Trophoblast cell (in vitro differentiated cells and primary cell): ENCODE results near the gene LEO1.

Experiments
- DNase-seq, 2 donors: peaks; one replicate each; pipeline ENCODE4 v3.0.0-alpha.2; 2016
- H2AFZ ChIP-seq: 2 replicates; pipeline ENCODE4 v1.6.1; 2013; ENCODE audit warnings: low read length, moderate library complexity, mild to moderate bottlenecking; ENCODE audit not compliant: insufficient read depth, poor library complexity
- H2AK5ac ChIP-seq: 2 replicates; pipeline ENCODE4 v1.6.1; 2013; ENCODE audit warnings: mild to moderate bottlenecking, low read length
- H2BK120ac ChIP-seq: 2 replicates; pipeline ENCODE4 v1.6.1; 2013; ENCODE audit warnings: low read length, mild to moderate bottlenecking, moderate library complexity; ENCODE audit not compliant: insufficient read depth, poor library complexity
- H2BK12ac ChIP-seq: 2 replicates; pipeline ENCODE4 v1.6.1; 2013; ENCODE audit warnings: mild to moderate bottlenecking, low read length, moderate library complexity
- H2BK5ac ChIP-seq: 2 replicates; pipeline ENCODE4 v1.6.1; 2013; ENCODE audit warnings: low read length, low read depth, moderate library complexity, mild to moderate bottlenecking; ENCODE audit not compliant: poor library complexity
- H3K14ac ChIP-seq: 2 replicates; pipeline ENCODE4 v1.6.1; 2013; ENCODE audit warnings: mild to moderate bottlenecking, low read length
- H3K18ac ChIP-seq: 2 replicates; pipeline ENCODE4 v1.6.1; 2013; ENCODE audit warnings: mild to moderate bottlenecking, low read length
- H3K23ac ChIP-seq: 2 replicates; pipeline ENCODE4 v1.6.1; 2013; ENCODE audit warnings: low read length
- H3K27ac ChIP-seq: 2 replicates; pipeline ENCODE4 v1.5.1; 2013; ENCODE audit warnings: low read depth, mild to moderate bottlenecking, inconsistent platforms, low read length, moderate library complexity
- H3K27me3 ChIP-seq: 2 replicates; pipeline ENCODE4 v1.6.1; 2013; ENCODE audit warnings: inconsistent platforms, mild to moderate bottlenecking, low read length, moderate library complexity; ENCODE audit not compliant: insufficient read depth
- H3K36me3 ChIP-seq, 2 experiments: 1 replicate in 1 of 2; 2 replicates in 1 of 2; pipeline ENCODE4 v1.6.1; 2013; ENCODE audit warnings: low read length in 2 of 2, mild to moderate bottlenecking in 2 of 2, moderate library complexity in 1 of 2; ENCODE audit not compliant: insufficient read depth in 2 of 2, control insufficient read depth in 1 of 2
- H3K4ac ChIP-seq: 2 replicates; pipeline ENCODE4 v1.6.1; 2013; ENCODE audit warnings: low read depth, mild to moderate bottlenecking, low read length, moderate library complexity
- H3K4me1 ChIP-seq, 2 experiments: 1 replicate in 1 of 2; 2 replicates in 1 of 2; pipeline ENCODE4 v1.6.1; 2013; ENCODE audit warnings: low read length in 2 of 2, mild to moderate bottlenecking in 2 of 2, moderate library complexity in 1 of 2; ENCODE audit not compliant: insufficient read depth in 2 of 2, control insufficient read depth in 1 of 2
- H3K4me2 ChIP-seq: 2 replicates; pipeline ENCODE4 v1.6.1; 2013; ENCODE audit warnings: inconsistent platforms, mild to moderate bottlenecking, low read length, moderate library complexity
- H3K4me3 ChIP-seq: 2 replicates; pipeline ENCODE4 v1.5.1; 2013; ENCODE audit warnings: mild to moderate bottlenecking, low read depth, low read length, inconsistent platforms
- H3K79me1 ChIP-seq: one replicate; pipeline ENCODE4 v1.6.1; 2013; ENCODE audit warnings: low read length
- H3K79me2 ChIP-seq: 2 replicates; pipeline ENCODE4 v1.6.1; 2013; ENCODE audit warnings: low read length, mild to moderate bottlenecking; ENCODE audit not compliant: control insufficient read depth, insufficient read depth, poor library complexity
- H3K9ac ChIP-seq: 2 replicates; pipeline ENCODE4 v1.6.1; 2013; ENCODE audit warnings: mild to moderate bottlenecking, low read length
- H3K9me3 ChIP-seq: 2 replicates; pipeline ENCODE4 v1.6.1; 2013; ENCODE audit warnings: low read depth, mild to moderate bottlenecking, control low read depth, inconsistent platforms, low read length; ENCODE audit not compliant: insufficient read depth
- H4K12ac ChIP-seq: 2 replicates; pipeline ENCODE4 v1.6.1; 2013; ENCODE audit warnings: low read depth, mild to moderate bottlenecking, low read length, moderate library complexity
- H4K8ac ChIP-seq: 2 replicates; pipeline ENCODE4 v1.6.1; 2013; ENCODE audit warnings: low read depth, mild to moderate bottlenecking, low read length, moderate library complexity
- H4K91ac ChIP-seq: one replicate; pipeline ENCODE4 v1.6.1; 2013; ENCODE audit warnings: low read depth, mild to moderate bottlenecking, low read length, moderate library complexity
- WGBS: extraction: QIAGEN DNeasy Blood & Tissue Kit; methylation state at CpG from one replicate; pipeline ENCODE4 v1.1.7; 2013; ENCODE audit warnings: missing lambda C conversion rate; ENCODE audit not compliant: insufficient read length, insufficient coverage; ENCODE audit errors: extremely low coverage; 5-methylcytosine and 5-hydroxymethylcytosine counted together

Gene LEO1

DNA sequence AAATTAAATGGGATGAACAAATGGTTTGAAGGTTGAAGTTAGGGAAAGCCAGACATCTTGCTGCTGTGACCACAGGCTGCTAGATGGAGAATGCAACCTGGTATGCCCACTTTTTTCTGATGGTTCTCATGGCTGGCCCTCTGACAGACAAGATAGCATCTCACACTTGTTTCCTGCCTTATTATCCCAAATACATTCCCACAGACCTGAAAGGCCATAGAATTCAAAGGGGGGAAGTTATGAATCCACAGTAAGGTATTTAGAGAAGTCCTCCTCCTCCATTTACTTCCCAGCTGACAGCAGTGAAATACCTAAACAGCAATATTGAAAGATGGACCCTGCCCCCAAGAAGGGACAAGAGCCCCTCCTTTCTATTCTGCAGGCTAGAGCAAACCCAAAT lies 32.4 kb downstream of the LEO1 start:
- Histone ChIP-seq H3K4ac (no peak overlapping the region), H3K4me3 (no peak overlapping the region)

DNA sequence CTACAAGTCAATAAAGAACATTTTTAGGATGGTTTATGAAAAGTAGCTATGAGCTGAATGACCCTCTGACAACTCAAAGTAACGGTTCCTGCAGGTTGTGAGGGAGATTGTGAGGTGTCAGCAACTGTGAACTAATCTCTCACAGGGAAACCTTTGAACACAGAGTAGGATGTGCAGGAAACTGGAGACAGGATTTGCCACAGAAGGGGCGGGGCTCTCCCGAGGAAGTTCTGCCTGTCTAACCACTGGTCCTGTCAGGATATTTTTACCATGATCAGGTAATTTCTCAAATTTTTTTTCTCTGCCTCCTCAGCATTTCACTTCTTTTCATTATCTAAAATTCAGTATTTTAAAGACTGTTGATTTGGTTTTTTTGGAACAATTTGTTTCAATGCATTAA lies 33.3 kb downstream of the LEO1 start:
- Histone ChIP-seq H3K4ac (no peak overlapping the region), H3K79me1 (no peaks in the 10 kb centered on the region), H2BK12ac (no peak overlapping the region), H2AFZ (no peak overlapping the region), H3K27me3 (no peaks in the 10 kb centered on the region), H3K27ac (no peak overlapping the region), H3K9me3 (no peaks in the 10 kb centered on the region), H2BK5ac (no peak overlapping the region), H3K36me3 (peaks cover 10 to 13% of the 10 kb centered on the region in 2 experiments), H3K4me3 (no peak overlapping the region), H3K4me2 (no peak overlapping the region), H2AK5ac (no peak overlapping the region), H4K12ac (no peak overlapping the region), H4K8ac (no peak overlapping the region), H4K91ac (no peak overlapping the region), H3K14ac (no peak overlapping the region), H2BK120ac (no peak overlapping the region), H3K18ac (no peak overlapping the region), H3K23ac (no peak overlapping the region), H3K9ac (no peak overlapping the region), H3K79me2 (no peaks in the 10 kb centered on the region), H3K4me1 (no peaks in the 10 kb centered on the region)
- DNase-seq = peak; percentile 36 to 58
- WGBS = no CpG with 5 or more reads among the region's 3 CpGs

More for the DNA sequence above, 32.4 kb downstream of the LEO1 start:
- Histone ChIP-seq H3K36me3 (peaks cover 10 to 13% of the 10 kb centered on the region in 2 experiments), H3K18ac (no peak overlapping the region), H4K8ac (no peak overlapping the region), H4K91ac (no peak overlapping the region), H3K9me3 (no peaks in the 10 kb centered on the region), H2AK5ac (no peak overlapping the region), H2AFZ (no peak overlapping the region), H3K23ac (no peak overlapping the region), H4K12ac (no peak overlapping the region), H3K79me1 (no peaks in the 10 kb centered on the region), H2BK12ac (no peak overlapping the region), H3K4me1 (no peaks in the 10 kb centered on the region), H3K9ac (no peak overlapping the region), H3K14ac (no peak overlapping the region), H3K4me2 (no peak overlapping the region), H2BK120ac (no peak overlapping the region), H2BK5ac (no peak overlapping the region), H3K27me3 (no peaks in the 10 kb centered on the region), H3K79me2 (no peaks in the 10 kb centered on the region), H3K27ac (no peak overlapping the region)
- DNase-seq = no peak

DNA sequence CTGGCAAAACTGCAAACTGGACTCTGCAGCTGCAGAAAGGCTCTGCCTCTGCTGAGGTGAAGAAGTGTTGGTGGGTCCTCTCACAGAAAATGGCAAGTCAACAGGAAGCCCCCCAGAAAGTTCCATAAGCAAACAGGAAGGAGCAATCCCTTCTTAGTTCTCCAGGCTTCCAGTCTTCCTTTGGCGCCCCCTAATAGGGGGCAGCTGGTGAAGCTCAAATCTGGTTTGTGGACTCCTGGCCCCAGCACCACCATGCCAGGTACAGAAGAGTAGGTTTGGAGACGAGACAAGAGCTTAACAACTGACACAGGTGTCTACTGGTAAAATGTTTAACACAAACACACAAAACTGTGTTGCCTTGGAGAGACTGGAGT lies 35.5 kb downstream of the LEO1 start:
- WGBS = no CpG with 5 or more reads among the region's 2 CpGs
- no peak overlapping the region for H3K9ac ChIP-seq
- H2AK5ac ChIP-seq = no peak overlapping the region
- no peak overlapping the region for H3K4me3 ChIP-seq
- H3K14ac ChIP-seq = no peak overlapping the region
- no peak overlapping the region for H4K8ac ChIP-seq
- H3K4me2 ChIP-seq = no peak overlapping the region
- H3K79me1 ChIP-seq = no peaks in the 10 kb centered on the region
- no peak overlapping the region for H3K27ac ChIP-seq
- H3K79me2 ChIP-seq = no peaks in the 10 kb centered on the region
- H4K91ac ChIP-seq = no peak overlapping the region
- H3K36me3 ChIP-seq = peaks cover 4 to 15% of the 10 kb centered on the region in 2 experiments
- H3K27me3 ChIP-seq = no peaks in the 10 kb centered on the region
- no peak overlapping the region for H2BK5ac ChIP-seq
- H3K4ac ChIP-seq = no peak overlapping the region
- no peak overlapping the region for H3K18ac ChIP-seq
- H2BK120ac ChIP-seq = no peak overlapping the region
- H3K9me3 ChIP-seq = no peaks in the 10 kb centered on the region
- no peak overlapping the region for H4K12ac ChIP-seq
- DNase-seq = no peak
- H2BK12ac ChIP-seq = no peak overlapping the region
- no peak overlapping the region for H2AFZ ChIP-seq
- no peak overlapping the region for H3K23ac ChIP-seq
- H3K4me1 ChIP-seq = no peaks in the 10 kb centered on the region

DNA sequence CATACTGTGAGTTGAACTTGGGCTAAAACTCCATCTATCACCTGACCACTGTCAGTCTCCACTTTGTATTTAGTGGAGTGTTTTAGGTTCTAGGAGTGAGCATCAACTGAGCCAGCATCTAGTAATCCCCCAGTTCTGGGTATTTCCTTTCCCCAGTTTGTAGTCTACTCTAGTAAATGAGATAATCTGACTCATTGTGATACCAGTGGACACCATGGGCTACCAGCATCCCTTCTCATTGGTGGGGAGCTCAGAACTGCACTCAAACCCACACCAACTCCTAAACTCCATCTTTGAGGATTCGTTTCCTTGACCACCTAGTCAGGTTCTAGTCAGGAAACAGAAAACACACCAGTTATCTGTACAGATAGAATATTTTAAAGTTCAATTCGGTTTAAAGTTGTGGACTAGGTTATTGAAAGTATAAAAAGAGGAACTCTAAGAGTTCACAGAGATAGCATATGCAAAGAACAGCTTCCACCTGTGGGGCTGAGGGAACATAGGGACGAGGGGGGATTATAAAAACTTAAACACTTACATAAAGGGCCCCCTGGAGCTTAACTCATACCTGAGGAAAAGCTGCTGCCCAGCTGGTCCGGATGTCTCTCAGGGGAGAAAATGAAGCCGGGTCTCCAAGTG lies 36.0 kb downstream of the LEO1 start:
- Histone ChIP-seq H2BK12ac (no peak overlapping the region), H4K8ac (no peak overlapping the region), H4K12ac (no peak overlapping the region), H3K27me3 (no peaks in the 10 kb centered on the region), H2AFZ (no peak overlapping the region), H3K4me3 (no peak overlapping the region), H2AK5ac (no peak overlapping the region), H3K36me3 (peaks cover 4 to 15% of the 10 kb centered on the region in 2 experiments), H3K27ac (no peak overlapping the region), H3K23ac (no peak overlapping the region), H3K4ac (no peak overlapping the region), H3K14ac (no peak overlapping the region), H3K18ac (no peak overlapping the region), H3K4me1 (no peaks in the 10 kb centered on the region), H3K79me1 (no peaks in the 10 kb centered on the region), H2BK120ac (no peak overlapping the region), H3K9me3 (no peaks in the 10 kb centered on the region), H3K4me2 (no peak overlapping the region), H3K9ac (no peak overlapping the region), H3K79me2 (no peaks in the 10 kb centered on the region), H2BK5ac (no peak overlapping the region), H4K91ac (no peak overlapping the region)
- WGBS = no CpG with 5 or more reads among the region's 5 CpGs
- no peak for DNase-seq
